Measurements from ENCODE around the gene PCNX1. TPM values are rescaled to one million over a fixed set of nuclear protein-coding genes. Genes with fewer than 3 reads are reported as not detected.

Gene PCNX1
- total RNA-seq, 4 donors from 2014 or later, result 9.1 to 41.8 (median 18.9) TPM

DNA sequence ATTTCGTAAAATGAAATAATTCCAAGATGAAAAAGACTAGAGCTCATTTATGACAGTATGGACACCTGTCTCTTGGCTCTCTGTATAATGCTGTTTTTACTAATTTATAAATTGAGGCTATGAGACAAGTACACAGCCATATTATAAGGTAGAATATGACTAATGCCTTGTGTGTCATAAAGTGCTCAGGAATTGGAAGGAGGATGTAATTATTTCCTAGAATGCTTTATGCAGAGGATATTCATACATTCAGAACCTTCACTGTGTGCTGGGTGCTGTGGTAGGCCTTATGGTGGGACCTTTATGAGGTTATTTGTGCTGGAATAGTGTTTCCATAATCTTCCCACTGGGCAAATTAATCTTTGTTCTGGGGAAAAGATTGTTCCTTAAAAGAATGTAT, 13.3 kb downstream of the PCNX1 start:
- intact Hi-C loops (cut with DNase I), result no loop called here
- peaks cover 0 to 30% (median 19%) of the 10 kb centered on the region in 3 donors for H3K4me1 ChIP-seq
- no peak for DNase-seq
- WGBS, 2 donors, result 82 to 85% methylated on average over 1 of the region's 1 CpG
- no peaks in the 10 kb centered on the region for H3K36me3 ChIP-seq
- TF ChIP-seq, protein P1, sequence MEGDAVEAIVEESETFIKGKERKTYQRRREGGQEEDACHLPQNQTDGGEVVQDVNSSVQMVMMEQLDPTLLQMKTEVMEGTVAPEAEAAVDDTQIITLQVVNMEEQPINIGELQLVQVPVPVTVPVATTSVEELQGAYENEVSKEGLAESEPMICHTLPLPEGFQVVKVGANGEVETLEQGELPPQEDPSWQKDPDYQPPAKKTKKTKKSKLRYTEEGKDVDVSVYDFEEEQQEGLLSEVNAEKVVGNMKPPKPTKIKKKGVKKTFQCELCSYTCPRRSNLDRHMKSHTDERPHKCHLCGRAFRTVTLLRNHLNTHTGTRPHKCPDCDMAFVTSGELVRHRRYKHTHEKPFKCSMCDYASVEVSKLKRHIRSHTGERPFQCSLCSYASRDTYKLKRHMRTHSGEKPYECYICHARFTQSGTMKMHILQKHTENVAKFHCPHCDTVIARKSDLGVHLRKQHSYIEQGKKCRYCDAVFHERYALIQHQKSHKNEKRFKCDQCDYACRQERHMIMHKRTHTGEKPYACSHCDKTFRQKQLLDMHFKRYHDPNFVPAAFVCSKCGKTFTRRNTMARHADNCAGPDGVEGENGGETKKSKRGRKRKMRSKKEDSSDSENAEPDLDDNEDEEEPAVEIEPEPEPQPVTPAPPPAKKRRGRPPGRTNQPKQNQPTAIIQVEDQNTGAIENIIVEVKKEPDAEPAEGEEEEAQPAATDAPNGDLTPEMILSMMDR (IDR thresholded peaks at IDR 0.05), result no peak
- no peak for TF ChIP-seq POLR2A (IDR thresholded peaks at IDR 0.05)
- H3K4me3 ChIP-seq, result no peak overlapping the region
- H3K9me3 ChIP-seq, result no peaks in the 10 kb centered on the region
- H3K27me3 ChIP-seq, result no peaks in the 10 kb centered on the region
- H3K27ac ChIP-seq, result no peak overlapping the region

DNA sequence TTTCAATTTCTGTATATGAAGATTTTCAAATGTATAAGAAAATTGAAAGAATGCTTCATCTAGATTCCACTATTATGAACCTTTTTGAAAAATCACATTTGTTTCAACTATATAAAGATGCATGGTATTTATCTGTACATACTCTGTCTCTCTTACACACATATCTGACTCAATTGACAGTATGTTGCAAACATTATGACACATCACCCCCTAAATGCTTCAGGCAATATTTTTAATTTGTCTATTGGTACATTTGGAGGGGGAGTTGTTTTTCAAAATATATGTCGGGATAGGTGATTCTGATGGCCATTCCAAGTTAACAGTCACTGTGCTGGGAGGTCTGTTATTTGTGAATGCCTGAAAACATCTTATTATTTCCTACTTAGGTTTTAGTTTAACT, 14.4 kb downstream of the PCNX1 start:
- Histone ChIP-seq H3K27ac (no peak overlapping the region), H3K4me1 (peaks cover 0 to 41% (median 23%) of the 10 kb centered on the region in 3 donors), H3K4me3 (no peak overlapping the region), H3K9me3 (no peaks in the 10 kb centered on the region), H3K27me3 (no peaks in the 10 kb centered on the region), H3K36me3 (no peaks in the 10 kb centered on the region)
- intact Hi-C loops (cut with DNase I), result no loop called here
- no peak for DNase-seq
- 52 to 82% methylated on average over 1 of the region's 1 CpG for WGBS, 2 donors
- TF ChIP-seq, protein P1 (IDR thresholded peaks at IDR 0.05), result no peak
- no peak for TF ChIP-seq POLR2A (IDR thresholded peaks at IDR 0.05)

DNA sequence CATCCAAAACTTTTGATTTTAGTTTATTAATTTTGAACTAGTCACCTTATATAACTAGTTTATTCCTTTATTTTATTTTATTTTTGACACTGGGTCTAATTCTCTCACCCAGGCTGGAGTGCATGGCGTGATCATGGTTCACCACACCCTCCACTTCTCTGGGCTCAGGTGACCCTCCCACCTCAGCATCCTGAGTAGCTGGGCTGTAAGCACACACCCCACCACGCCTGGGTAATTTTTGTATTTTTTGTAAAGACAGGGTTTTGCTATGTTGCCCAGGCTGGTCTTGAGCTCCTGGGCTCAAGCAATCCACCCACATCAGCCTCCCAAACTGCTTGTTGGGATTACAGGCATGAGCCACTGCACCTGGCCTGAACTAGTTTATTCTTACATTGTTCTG, 17.3 kb downstream of the PCNX1 start:
- Histone ChIP-seq H3K36me3 (no peaks in the 10 kb centered on the region), H3K4me3 (no peak overlapping the region), H3K27me3 (no peaks in the 10 kb centered on the region), H3K27ac (no peak overlapping the region), H3K9me3 (no peaks in the 10 kb centered on the region), H3K4me1 (peaks cover 0 to 43% (median 19%) of the 10 kb centered on the region in 3 donors)
- TF ChIP-seq, protein P1 (IDR thresholded peaks at IDR 0.05), result no peak
- intact Hi-C loops (cut with DNase I), result no loop called here
- no peak for DNase-seq
- WGBS, 2 donors, result 64 to 78% methylated on average over 2 of the region's 2 CpGs

DNA sequence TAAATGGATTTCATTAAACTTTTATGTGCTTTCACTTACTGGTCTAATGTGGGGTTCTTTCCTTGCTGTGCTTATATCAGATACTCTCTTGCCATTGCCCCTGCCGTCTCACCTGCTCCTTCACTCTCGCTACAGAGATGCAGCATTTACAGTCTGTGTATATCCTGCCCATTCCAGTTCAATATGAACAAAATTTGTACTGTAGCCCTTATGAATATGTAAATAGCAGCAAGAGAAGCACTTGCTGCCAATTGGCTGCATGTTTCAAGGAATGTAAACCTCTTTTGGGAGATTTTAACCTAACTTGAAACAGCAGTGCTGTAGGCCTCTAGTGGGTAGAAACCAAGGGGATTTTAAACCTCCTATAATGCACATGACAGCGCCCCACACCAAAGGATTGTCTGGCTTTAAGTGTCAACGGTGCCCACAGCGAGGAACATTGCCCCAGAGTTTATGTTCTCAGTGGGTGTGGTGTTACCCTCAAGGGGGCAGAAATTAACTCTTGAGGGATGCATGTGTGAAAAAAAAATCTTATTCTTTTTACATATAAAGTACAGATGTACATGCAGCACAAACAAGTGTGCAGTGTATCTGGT, 19.1 kb downstream of the PCNX1 start:
- H3K36me3 ChIP-seq, result no peaks in the 10 kb centered on the region
- no peak for DNase-seq
- no peak for TF ChIP-seq POLR2A (IDR thresholded peaks at IDR 0.05)
- TF ChIP-seq, protein P1 (IDR thresholded peaks at IDR 0.05), result no peak
- no peaks in the 10 kb centered on the region for H3K9me3 ChIP-seq
- intact Hi-C loops (cut with DNase I), result no loop called here
- WGBS, 2 donors, result 79 to 91% methylated on average over 5 of the region's 5 CpGs
- H3K27ac ChIP-seq, result no peak overlapping the region
- H3K4me1 ChIP-seq, result peaks cover 4 to 40% (median 4%) of the 10 kb centered on the region in 3 donors
- H3K4me3 ChIP-seq, result no peak overlapping the region
- H3K27me3 ChIP-seq, result no peaks in the 10 kb centered on the region

DNA sequence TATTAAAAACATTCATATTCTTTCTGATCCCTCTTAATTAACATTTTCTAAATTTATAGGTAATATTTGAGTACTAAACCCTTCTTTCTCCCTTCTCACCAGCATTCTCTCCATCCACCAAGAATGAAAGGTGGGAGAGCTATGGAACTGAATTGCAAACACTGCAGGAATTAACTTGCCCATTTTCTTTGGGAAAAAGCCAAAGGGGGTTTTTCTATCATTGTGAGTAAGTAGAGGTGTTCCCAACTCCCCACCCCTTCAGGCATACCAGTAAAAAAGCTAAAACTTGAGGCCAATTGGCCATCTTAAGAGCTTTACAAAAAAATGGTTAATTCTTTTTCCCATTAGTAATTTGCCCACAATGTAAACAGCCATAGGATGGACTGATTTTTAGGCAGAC, 23.7 kb downstream of the PCNX1 start:
- Histone ChIP-seq H3K36me3 (no peaks in the 10 kb centered on the region), H3K27ac (no peak overlapping the region), H3K27me3 (no peaks in the 10 kb centered on the region), H3K4me1 (peaks cover 10 to 62% (median 18%) of the 10 kb centered on the region in 3 donors), H3K4me3 (no peak overlapping the region), H3K9me3 (no peaks in the 10 kb centered on the region)
- intact Hi-C loops (cut with DNase I), result no loop called here
- TF ChIP-seq POLR2A (IDR thresholded peaks at IDR 0.05), result no peak
- no peak for DNase-seq

DNA sequence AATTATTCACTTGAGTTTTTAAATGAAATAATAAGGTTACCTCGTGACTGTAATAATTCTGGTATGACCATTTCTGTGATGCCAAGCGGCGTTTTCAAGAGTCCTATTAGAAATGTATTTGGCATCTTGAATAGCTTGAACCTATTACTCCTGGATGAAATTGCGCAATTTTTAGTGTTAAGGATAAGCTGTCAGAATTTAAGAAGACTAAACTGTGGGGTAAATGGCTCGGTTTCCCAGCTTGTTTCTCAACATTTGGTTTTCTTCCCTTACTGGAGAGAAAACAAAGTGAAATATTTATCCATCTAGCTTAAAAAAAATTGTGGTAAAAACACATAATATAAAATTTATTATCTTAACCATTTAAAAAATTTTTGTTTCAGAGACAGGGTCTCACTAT, 26.8 kb downstream of the PCNX1 start:
- WGBS, 2 donors, result 53 to 64% methylated on average over 5 of the region's 5 CpGs
- no peak for DNase-seq
- Histone ChIP-seq H3K27me3 (no peaks in the 10 kb centered on the region), H3K4me3 (peak overlapping the region in 1 of 4 donors; percentile 2), H3K27ac (peak overlapping the region in 1 of 4 donors; percentile 59), H3K9me3 (no peaks in the 10 kb centered on the region), H3K36me3 (no peaks in the 10 kb centered on the region), H3K4me1 (peaks cover 10 to 46% (median 16%) of the 10 kb centered on the region in 3 donors)
- intact Hi-C loops (cut with DNase I), result no loop called here
- TF ChIP-seq, protein P1 (IDR thresholded peaks at IDR 0.05), result no peak
- no peak for TF ChIP-seq POLR2A (IDR thresholded peaks at IDR 0.05)

All from esophagus squamous epithelium (tissue), 5 donors.